Adrenal gland (tissue), 5 donors: ENCODE measurements around the gene CHP2.

ENCODE experiments used
- CTCF ChIP-seq, 6 experiments: fragments of 450-650 bp in 4 of 6; fragments of 200-600 bp in 2 of 6; sonication (generic) in 1 of 6; IDR thresholded peaks; 1 replicate in 5 of 6; 2 replicates in 1 of 6; pipeline versions ENCODE4 v1.5.1 to v1.8.0; 2016 to 2021; ENCODE audit warnings: antibody characterized with exemption in 6 of 6, mild to moderate bottlenecking in 2 of 6, moderate library complexity in 1 of 6
- POLR2A ChIP-seq, 2 donors: fragments of 450-650 bp; IDR thresholded peaks; one replicate each; pipeline ENCODE4 v1.6.1; 2017; ENCODE audit warnings: antibody characterized with exemption in 2 of 2, mild to moderate bottlenecking in 2 of 2, moderate library complexity in 1 of 2
- donor health status: DM: no; HTN: no; CAD: no.

- TF ChIP-seq POLR2A (IDR thresholded peaks at IDR 0.05) (no peak), CTCF (IDR thresholded peaks at IDR 0.05) (no peak)
Measured at GRCh38 chr16:23748630-23749029, 6.2 kb upstream of the CHP2 start.
